ENCODE results near the gene GTF3C5.
"Not testable (repeated sequence)": the region's sequence is repeated elsewhere in the genome, so short reads cannot be mapped to it uniquely, and the experiment has no call there.

The GTF3C5 gene

DNA sequence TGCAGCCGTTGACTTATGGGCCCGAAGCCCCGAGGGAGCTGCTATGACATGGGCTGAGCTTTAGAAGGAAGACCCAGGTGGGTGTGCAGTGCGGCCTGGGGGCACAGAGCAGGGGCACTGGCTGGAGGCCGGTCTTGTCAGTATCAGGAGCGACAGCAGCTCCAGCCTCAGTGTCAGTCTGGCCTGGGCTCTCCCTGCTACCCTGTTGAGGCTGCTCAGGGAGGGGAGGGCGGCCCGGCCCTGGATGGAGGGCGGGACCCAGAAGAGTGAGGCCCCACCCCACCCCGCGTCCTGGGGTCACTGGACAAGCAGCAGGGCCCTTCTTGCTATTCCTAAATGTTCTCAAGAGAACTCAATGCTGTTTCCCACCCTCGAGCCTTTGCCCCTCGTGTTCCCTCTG lies 34.3 kb upstream of the GTF3C5 start:
- no peak for DNase-seq

DNA sequence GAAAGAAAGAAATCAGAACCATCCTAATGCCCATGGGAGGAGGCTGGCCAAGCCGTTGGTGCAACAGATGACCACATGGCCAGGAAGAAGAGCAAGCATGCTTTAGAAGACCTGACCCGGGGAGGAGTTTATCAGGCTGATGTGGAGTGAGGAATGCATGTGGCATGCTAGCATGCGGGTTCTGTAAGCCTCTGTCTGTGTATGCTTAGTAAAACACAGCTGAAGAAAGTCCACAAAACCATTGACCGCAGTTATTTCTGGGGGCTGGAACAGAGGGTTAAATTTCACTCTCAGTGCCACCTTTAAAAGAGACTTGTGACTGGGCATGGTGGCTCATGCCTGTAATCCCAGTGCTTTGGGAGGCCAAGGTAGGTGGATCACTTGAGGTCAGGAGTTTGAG lies 33.2 kb upstream of the GTF3C5 start:
- DNase-seq = no peak

DNA sequence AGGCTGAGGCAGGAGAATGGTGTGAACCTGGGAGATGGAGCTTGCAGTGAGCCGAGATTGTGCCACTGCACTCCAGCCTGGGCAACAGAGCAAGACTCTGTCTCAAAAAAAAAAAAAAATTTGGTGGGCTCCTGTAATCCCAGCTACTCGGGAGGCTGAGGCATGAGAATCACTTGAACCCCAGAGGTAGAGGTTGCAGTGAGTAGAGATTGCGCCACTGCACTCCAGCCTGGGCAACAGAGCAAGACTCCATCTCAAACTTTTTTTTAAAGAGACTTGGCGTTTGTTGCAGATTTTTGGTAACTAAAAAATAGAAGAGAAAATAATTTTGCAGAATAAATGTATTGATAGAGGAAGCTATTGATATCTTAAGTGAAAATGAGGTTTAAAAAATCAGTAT lies 32.6 kb upstream of the GTF3C5 start:
- DNase-seq = not testable (repeated sequence)

GRCh38 chr9:132998831-132999635 lies 31.8 kb upstream of the GTF3C5 start:
- DNase-seq = no peak

DNA sequence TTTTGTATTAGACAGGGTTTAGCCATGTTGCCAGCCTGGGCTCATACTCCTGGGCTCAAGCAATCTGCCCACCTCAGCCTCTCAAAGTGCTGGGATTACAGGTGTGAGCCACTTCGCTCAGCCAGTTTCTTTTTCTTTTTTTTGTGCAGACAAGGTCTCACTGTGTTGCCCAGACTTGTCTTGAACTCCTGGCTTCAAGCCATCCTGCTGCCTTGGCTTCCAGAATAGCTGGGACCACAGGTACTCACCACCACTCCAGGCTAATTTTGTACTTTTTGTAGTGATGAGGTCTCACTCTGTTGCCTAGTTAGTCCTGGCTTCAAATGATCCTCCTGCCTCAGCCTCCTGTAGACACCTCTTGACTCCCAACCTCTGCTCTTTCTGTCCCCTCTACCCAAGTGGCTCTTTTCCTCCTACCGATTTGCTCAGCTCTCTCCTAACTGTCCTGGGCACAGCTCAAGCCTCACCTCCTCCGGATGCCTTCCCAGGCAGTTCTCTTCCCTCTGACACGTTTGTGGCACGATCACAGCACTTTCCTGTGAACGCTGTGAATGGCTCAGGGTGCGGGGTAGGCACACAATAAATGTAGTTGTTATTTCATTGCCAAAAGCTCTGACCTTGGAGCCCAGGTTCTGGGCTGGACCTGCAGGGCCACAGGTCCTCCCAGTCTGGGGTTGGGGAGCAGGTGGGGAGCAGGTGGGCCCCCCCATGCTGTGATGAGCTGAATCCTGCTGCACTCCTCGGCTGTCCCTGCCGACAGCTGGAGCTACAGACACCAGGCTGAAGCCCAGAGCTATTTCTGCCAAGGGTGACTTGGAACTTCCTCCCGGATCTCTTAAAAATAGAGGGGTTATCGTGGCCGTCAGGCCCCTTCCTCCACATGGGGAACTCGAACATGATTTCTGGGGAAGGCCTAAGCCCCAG lies 28.4 kb upstream of the GTF3C5 start:
- no peak for DNase-seq

- DNase-seq = no peak
Measured at GRCh38 chr9:133003071-133003461, 27.7 kb upstream of the GTF3C5 start.

GRCh38 chr9:133003671-133004090 lies 27.1 kb upstream of the GTF3C5 start:
- no peak for DNase-seq

GRCh38 chr9:133004091-133004998 lies 26.5 kb upstream of the GTF3C5 start:
- peak; percentile 42 to 57 for DNase-seq

GRCh38 chr9:133004999-133005760 lies 25.6 kb upstream of the GTF3C5 start:
- DNase-seq = no peak

GRCh38 chr9:133005957-133006356 lies 24.8 kb upstream of the GTF3C5 start:
- no peak for DNase-seq

GRCh38 chr9:133006731-133007352 lies 24.0 kb upstream of the GTF3C5 start:
- no peak for DNase-seq

DNA sequence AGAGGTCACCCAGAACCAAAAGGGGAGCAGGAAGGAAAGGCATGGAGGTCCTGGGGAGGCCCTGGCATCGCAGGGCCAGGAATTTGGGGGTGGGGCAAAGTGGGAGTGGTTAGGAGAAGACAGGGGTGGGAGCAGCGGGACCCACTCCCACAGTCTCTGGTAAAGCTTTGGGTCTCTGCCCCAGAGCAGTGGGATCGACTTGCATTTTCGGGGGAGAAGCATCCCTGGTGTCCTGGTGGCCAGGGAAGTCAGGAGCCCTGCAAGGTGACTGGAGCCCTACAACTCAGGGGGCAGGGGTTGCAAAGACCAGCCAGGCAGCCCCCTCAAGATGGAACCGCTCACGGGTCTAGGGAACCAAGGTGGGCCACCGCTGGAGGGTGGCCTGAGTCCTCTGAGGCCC lies 22.4 kb upstream of the GTF3C5 start:
- DNase-seq = no peak

DNA sequence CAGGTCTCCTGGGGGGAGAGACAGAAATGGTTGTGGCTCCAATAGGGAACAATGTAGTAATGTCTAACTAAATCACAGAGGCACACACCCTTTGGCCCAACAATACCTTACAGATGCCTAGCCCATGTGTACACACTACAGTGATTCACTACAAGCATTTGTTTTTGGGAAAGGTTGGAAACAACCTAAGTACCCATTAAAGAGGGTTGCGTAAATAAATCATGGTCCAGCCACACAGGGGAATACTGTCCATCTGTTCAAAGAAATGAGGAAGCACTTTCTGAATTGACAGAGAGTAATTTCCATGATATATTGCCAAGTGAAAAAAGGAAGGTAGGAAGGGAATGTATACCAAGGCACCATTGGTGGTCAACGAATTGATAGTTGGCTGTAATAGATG lies 22.0 kb upstream of the GTF3C5 start:
- DNase-seq = no peak

GRCh38 chr9:133009906-133010582 lies 20.8 kb upstream of the GTF3C5 start:
- no peak for DNase-seq

GRCh38 chr9:133014696-133015095 lies 16.1 kb upstream of the GTF3C5 start:
- no peak for DNase-seq

- peak in 1 of 2 experiments; percentile 16 for DNase-seq
Measured at GRCh38 chr9:133023117-133023890, 7.5 kb upstream of the GTF3C5 start.

DNA sequence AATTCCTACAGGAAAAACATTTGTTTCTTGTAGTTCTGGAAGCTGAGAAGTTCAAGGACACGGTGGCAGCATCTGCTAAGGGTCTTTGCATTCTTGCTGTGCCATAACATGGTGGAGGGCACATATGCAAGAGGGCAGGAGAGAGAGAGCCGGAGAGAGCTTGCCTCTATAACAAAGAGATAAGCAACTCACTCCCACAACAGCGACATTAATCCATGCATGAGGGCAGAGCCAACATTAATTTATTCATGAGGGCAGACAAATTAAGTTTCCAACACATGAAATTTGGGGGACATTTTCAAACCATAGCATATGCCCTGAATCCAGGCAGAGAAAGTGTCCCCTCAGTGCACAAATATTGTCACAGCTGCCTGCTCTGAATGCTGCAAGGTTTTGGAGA lies 4.4 kb upstream of the GTF3C5 start:
- DNase-seq = no peak

DNA sequence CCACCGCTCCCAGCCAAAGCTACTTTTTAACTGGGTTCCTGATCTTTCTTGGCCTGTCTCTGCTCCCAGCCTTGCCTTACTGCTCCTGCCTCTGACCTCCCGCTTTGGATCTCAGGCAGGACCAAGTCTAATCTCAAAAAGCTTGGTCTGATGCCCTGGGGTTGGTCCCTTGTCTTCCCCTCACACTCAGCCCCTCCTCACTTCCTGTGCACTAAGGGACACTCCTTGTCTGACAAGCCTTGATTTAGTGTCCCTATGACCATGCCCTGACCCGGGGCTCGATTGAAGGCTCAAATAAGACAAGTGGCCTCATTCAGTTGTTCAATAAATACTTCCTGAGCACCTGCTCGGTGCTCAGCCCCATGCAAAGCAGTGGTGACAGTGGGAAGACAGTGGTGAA lies 3.7 kb upstream of the GTF3C5 start:
- DNase-seq = no peak

DNA sequence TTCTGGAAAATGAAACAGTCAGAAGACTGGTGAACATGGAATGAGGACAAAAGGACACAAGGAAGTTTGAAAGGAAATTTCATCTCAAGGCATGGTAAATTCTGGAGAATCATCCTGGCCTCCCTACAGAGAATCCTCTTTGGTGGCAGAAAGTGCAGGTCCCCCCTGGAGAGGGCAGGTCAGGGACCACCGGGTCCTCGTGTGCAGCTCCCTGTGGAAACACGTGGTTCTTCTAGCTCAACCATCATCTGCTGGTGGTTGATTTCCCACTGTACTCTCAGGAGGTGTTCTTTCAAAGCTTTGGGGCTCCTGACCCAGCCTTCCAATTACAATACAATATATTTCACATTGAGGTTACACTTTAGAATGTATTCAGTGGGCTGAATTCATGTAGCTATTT lies 2.6 kb upstream of the GTF3C5 start:
- DNase-seq = no peak

DNA sequence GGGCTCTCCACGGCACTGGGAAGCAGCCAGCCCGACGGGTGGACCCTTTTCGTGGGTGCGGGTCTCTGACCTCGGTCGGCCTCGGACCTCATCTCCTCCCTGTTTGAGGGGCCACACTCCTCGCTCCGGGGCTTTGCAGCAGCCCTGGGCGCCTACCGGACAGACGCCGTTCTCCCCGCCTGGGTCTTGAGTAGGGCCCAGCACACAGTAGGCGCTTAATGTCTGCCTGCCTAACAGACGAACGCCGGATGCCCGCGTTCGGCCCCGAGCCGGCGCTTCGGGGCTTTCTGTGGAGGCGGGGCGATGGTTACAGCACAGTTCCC lies 842 bp upstream of the GTF3C5 start:
- no peak for DNase-seq

DNA sequence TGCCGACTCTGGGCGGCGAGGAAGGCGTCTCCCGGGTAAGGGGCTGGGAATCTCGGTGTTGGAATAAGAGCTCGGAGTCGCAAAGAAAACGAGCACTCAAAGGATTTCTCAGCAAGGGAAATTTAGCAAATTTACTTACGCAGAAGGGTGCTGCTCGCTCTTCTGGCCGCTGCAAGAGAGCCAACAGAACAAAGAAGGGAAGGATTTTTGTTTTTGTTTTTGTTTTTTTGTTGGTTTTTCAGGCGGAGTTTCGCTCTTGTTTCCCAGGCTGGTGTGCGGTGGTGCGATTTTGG lies 279 bp downstream of the GTF3C5 start:
- no peak for DNase-seq

Data from AML-193 (cell line).